ENCODE measurements around the gene HNRNPD.
A peak's percentile ranks its signal among the peaks of the same experiment; 100 is the strongest.
"Not testable (repeated sequence)": the region's sequence is repeated elsewhere in the genome, so short reads cannot be mapped to it uniquely, and the experiment has no call there.

The HNRNPD gene

GRCh38 chr4:82373816-82374625, at the start of gene HNRNPD:
Gene HNRNPD (minus strand): TSS chr4:82373991. CDS start chr4:82373678, 313 bp downstream.
- DNase-seq, result peak; percentile 87

GRCh38 chr4:82422616-82423015, 48.8 kb upstream of the HNRNPD start:
- DNase-seq, result no peak

- no peak for DNase-seq
These were observed 48.2 kb upstream of the HNRNPD start for GRCh38 chr4:82421796-82422560.

- DNase-seq, result no peak
These were observed 45.7 kb upstream of the HNRNPD start for GRCh38 chr4:82419451-82419850.

- DNase-seq, result no peak
These were observed 42.2 kb upstream of the HNRNPD start for GRCh38 chr4:82415922-82416365.

GRCh38 chr4:82415061-82415460, 41.3 kb upstream of the HNRNPD start:
- not testable (repeated sequence) for DNase-seq

- no peak for DNase-seq
These were observed 29.9 kb upstream of the HNRNPD start for GRCh38 chr4:82403725-82404124.

- DNase-seq, result no peak
These were observed 28.5 kb upstream of the HNRNPD start for GRCh38 chr4:82402196-82402775.

- no peak for DNase-seq
These were observed 27.8 kb upstream of the HNRNPD start for GRCh38 chr4:82401600-82401999.

- no peak for DNase-seq
These were observed 24.5 kb upstream of the HNRNPD start for GRCh38 chr4:82398263-82398662.

- DNase-seq, result no peak
These were observed 23.7 kb upstream of the HNRNPD start for GRCh38 chr4:82397527-82397926.

- no peak for DNase-seq
These were observed 21.1 kb upstream of the HNRNPD start for GRCh38 chr4:82394896-82395295.

GRCh38 chr4:82390061-82390460, 16.3 kb upstream of the HNRNPD start:
- not testable (repeated sequence) for DNase-seq

GRCh38 chr4:82388405-82388804, 14.6 kb upstream of the HNRNPD start:
- no peak for DNase-seq

- not testable (repeated sequence) for DNase-seq
These were observed 12.5 kb upstream of the HNRNPD start for GRCh38 chr4:82386312-82386711.

- no peak for DNase-seq
These were observed 9.0 kb upstream of the HNRNPD start for GRCh38 chr4:82382751-82383150.

GRCh38 chr4:82381661-82382296, 8.0 kb upstream of the HNRNPD start:
- DNase-seq, result no peak

- DNase-seq, result no peak
These were observed 7.4 kb upstream of the HNRNPD start for GRCh38 chr4:82381235-82381634.

GRCh38 chr4:82380831-82381230, 7.0 kb upstream of the HNRNPD start:
- DNase-seq, result no peak

GRCh38 chr4:82380344-82380743, 6.6 kb upstream of the HNRNPD start:
- no peak for DNase-seq

- no peak for DNase-seq
These were observed 2.3 kb upstream of the HNRNPD start for GRCh38 chr4:82376109-82376508.

GRCh38 chr4:82373486-82373815, 340 bp downstream of the HNRNPD start:
- DNase-seq, result no peak
